GM12878 (cell line): ENCODE measurements around the gene SPACA1. TPM values are rescaled to one million over a fixed set of nuclear protein-coding genes. Genes with fewer than 3 reads are reported as not detected.

ENCODE experiments used
- ATAC-seq: fragments of 200-7000 bp; cut with Tn5 transposase; 3 replicates; pipeline ENCODE4 v1.9.1; 2020; ENCODE audit warnings: mild to moderate bottlenecking, moderate library complexity
- BruUV-seq: library from RNA; stranded (reverse); fragments of 400-500 nt; replicated peaks from 2 replicates; lab custom pipeline; 2021; lab: Mats Ljungman, UMichigan
- CTCF ChIA-PET: fragments of 300-600 bp; sonication (Branson Sonifier 250); formaldehyde crosslinking; extraction: SDS; loops from one replicate; lab custom pipeline; 2021; ENCODE audit warnings: inconsistent platforms; lab: Yijun Ruan, JAX
- POLR2A ChIA-PET: fragments of 350-600 bp; formaldehyde crosslinking; extraction: SDS; loops from one replicate; lab custom pipeline; 2021; ENCODE audit warnings: inconsistent platforms; lab: Charles Lee
- RAD21 ChIA-PET: fragments of 300-600 bp; sonication (Branson Sonifier 250); formaldehyde crosslinking; loops from one replicate; lab custom pipeline; 2023; ENCODE audit warnings: antibody characterized with exemption; ENCODE audit not compliant: unreplicated experiment; lab: Charles Lee
- SMC1A ChIA-PET: fragments of 300-600 bp; sonication (Branson Sonifier 250); formaldehyde crosslinking; loops from one replicate; lab custom pipeline; 2023; ENCODE audit not compliant: unreplicated experiment, uncharacterized antibody; lab: Charles Lee
- DNase-seq: peaks from one replicate; pipeline ENCODE4 v3.0.0-alpha.2; 2011; ENCODE audit warnings: low read depth, low spot score
- FAIRE-seq: peaks from 3 replicates; lab custom pipeline; 2011; peaks lifted over from hg19 to GRCh38; lab: Jason Lieb, UNC
- H2AFZ ChIP-seq: 2 replicates; pipeline ENCODE4 v1.6.0; 2011; ENCODE audit warnings: low read depth, low read length, control low read depth; ENCODE audit not compliant: control insufficient read depth
- H3K27ac ChIP-seq: 2 replicates; pipeline ENCODE4 v1.5.1; 2011; ENCODE audit warnings: control low read depth; ENCODE audit not compliant: control insufficient read depth, insufficient read depth
- H3K27me3 ChIP-seq, 2 experiments: replicated peaks in 1 of 2; 2 replicates each; pipeline versions ENCODE4 v1.6.0 to v1.6.1; 2011; ENCODE audit warnings: low read length in 1 of 2; ENCODE audit not compliant: control insufficient read depth in 2 of 2, insufficient read depth in 2 of 2
- H3K36me3 ChIP-seq, 2 experiments: 2 replicates each; pipeline ENCODE4 v1.5.1; 2011; ENCODE audit warnings: low read length in 1 of 2; ENCODE audit not compliant: control insufficient read depth in 2 of 2, insufficient read depth in 2 of 2
- H3K4me1 ChIP-seq: 2 replicates; pipeline ENCODE4 v1.6.1; 2011; ENCODE audit warnings: mild to moderate bottlenecking, low read length, moderate library complexity, mixed read lengths; ENCODE audit not compliant: control insufficient read depth, insufficient read depth
- H3K4me2 ChIP-seq: 2 replicates; pipeline ENCODE4 v1.6.0; 2011; ENCODE audit warnings: control low read depth; ENCODE audit not compliant: control insufficient read depth, insufficient read depth
- H3K4me3 ChIP-seq: fragments of 200-600 bp; sonication (generic); 2 replicates; pipeline ENCODE4 v1.5.1; 2016
- H3K79me2 ChIP-seq: 2 replicates; pipeline ENCODE4 v1.6.0; 2011; ENCODE audit warnings: low read length; ENCODE audit not compliant: control insufficient read depth, insufficient read depth
- H3K9ac ChIP-seq: 2 replicates; pipeline ENCODE4 v1.8.0; 2011; ENCODE audit warnings: low read length, control low read depth, mixed read lengths; ENCODE audit not compliant: control insufficient read depth, insufficient read depth
- H3K9me3 ChIP-seq: replicated peaks from 3 replicates; pipeline ENCODE4 v1.5.1; 2011; ENCODE audit warnings: mild to moderate bottlenecking, low read length; ENCODE audit not compliant: control insufficient read depth, insufficient read depth
- H4K20me1 ChIP-seq: 2 replicates; pipeline ENCODE4 v1.6.0; 2011; ENCODE audit not compliant: control insufficient read depth, insufficient read depth
- E2F4 ChIP-seq: IDR thresholded peaks from 2 replicates; pipeline ENCODE4 v1.6.1; 2012; ENCODE audit warnings: low read depth, low read length, improper control_type of control experiment
- E2F8 ChIP-seq: fragments of 450-650 bp; IDR thresholded peaks from 2 replicates; pipeline ENCODE4 v1.6.1; 2018; ENCODE audit warnings: mild to moderate bottlenecking, low read depth, moderate library complexity; ENCODE audit not compliant: partially characterized antibody
- JUND ChIP-seq: IDR thresholded peaks from 2 replicates; pipeline ENCODE4 v1.6.1; 2012; ENCODE audit warnings: low read depth, mild to moderate bottlenecking, low read length, improper control_type of control experiment, moderate library complexity
- SREBF1 ChIP-seq: IDR thresholded peaks from 2 replicates; pipeline ENCODE4 v1.6.1; 2012; ENCODE audit warnings: mild to moderate bottlenecking, low read length
- SRF ChIP-seq, 2 experiments: IDR thresholded peaks; 2 replicates each; pipeline ENCODE4 v1.6.1; 2011; ENCODE audit warnings: low read depth in 2 of 2, low read length in 2 of 2, mild to moderate bottlenecking in 1 of 2, moderate library complexity in 1 of 2
- SUPT20H ChIP-seq: IDR thresholded peaks from 2 replicates; pipeline ENCODE4 v1.6.1; 2011; ENCODE audit warnings: low read depth, mild to moderate bottlenecking, low read length, moderate library complexity, borderline replicate concordance; ENCODE audit not compliant: control insufficient read depth
- TCF12 ChIP-seq: IDR thresholded peaks from 2 replicates; pipeline ENCODE4 v1.6.1; 2011; ENCODE audit warnings: low read depth, mild to moderate bottlenecking, low read length
- TCF3 ChIP-seq: IDR thresholded peaks from 2 replicates; pipeline ENCODE4 v1.6.1; 2012; ENCODE audit warnings: low read depth, mild to moderate bottlenecking, low read length, borderline replicate concordance; ENCODE audit not compliant: insufficient read depth
- ZBTB33 ChIP-seq: fragments of 450-650 bp; IDR thresholded peaks from 2 replicates; pipeline ENCODE4 v1.6.1; 2017; ENCODE audit warnings: mild to moderate bottlenecking
- ZBTB4 ChIP-seq: fragments of 450-650 bp; formaldehyde crosslinking; IDR thresholded peaks from 2 replicates; pipeline ENCODE4 v1.4.0; 2022; ENCODE audit warnings: mild to moderate bottlenecking, moderate library complexity
- ZNF217 ChIP-seq: fragments of 450-650 bp; IDR thresholded peaks from 2 replicates; pipeline ENCODE4 v1.6.1; 2017; ENCODE audit warnings: antibody characterized with exemption, mild to moderate bottlenecking
- ZZZ3 ChIP-seq: IDR thresholded peaks from 2 replicates; pipeline ENCODE4 v1.6.1; 2011; ENCODE audit warnings: low read depth; ENCODE audit not compliant: control insufficient read depth, insufficient read length
- whole genome bisulfite sequencing: methylation state at CpG from one replicate; pipeline ENCODE4 v1.1.6; 2016; ENCODE audit warnings: low lambda C conversion rate; ENCODE audit not compliant: insufficient replicate concordance, insufficient coverage; ENCODE audit errors: missing lambda C conversion rate; 5-methylcytosine and 5-hydroxymethylcytosine counted together
- in situ Hi-C: fragments of 300-500 bp; cut with MboI; formaldehyde crosslinking; loops from 9 replicates; pipeline ENCODE4 v1.14.3; 2018; ENCODE audit warnings: mixed read lengths
- intact Hi-C: fragments of 100-400 bp; cut with micrococcal nuclease; formaldehyde crosslinking; loops from one replicate; pipeline ENCODE4 v1.14.2; 2022; ENCODE audit not compliant: unreplicated experiment
- polyA plus RNA-seq, 11 experiments: library from polyadenylated mRNA; depleted of rRNA in 4 of 11; unstranded in 6 of 11; stranded (reverse) in 5 of 11; fragments of >200 nt; fragmentation: Nextera tagmentation in 4 of 11; fragmentation: Illumina TruSeq in 1 of 11; extraction: Ambion mirVana in 4 of 11; extraction: Trizol in 1 of 11; gene quantifications; 1 replicate in 1 of 11; 2 replicates in 10 of 11; pipeline versions ENCODE4 v1.2.1 to v1.2.3, GENCODE V29; 2011 to 2016; ENCODE audit warnings: inconsistent platforms in 2 of 11, missing spikeins in 2 of 11, low read depth in 1 of 11
- total RNA-seq, 4 experiments: library from RNA; depleted of rRNA in 3 of 4; stranded (reverse); fragments of >200 nt in 3 of 4; fragmentation: Illumina TruSeq in 1 of 4; extraction: Trizol in 1 of 4; gene quantifications; 2 replicates each; pipeline versions ENCODE4 v1.2.1 to v1.2.3, GENCODE V29; 2013 to 2021
- TF ChIP-seq, protein P1 (sequence below): IDR thresholded peaks from 2 replicates; pipeline ENCODE4 v1.6.1; 2011; ENCODE audit warnings: mild to moderate bottlenecking, low read depth, low read length, moderate library complexity; ENCODE audit not compliant: insufficient replicate concordance

The SPACA1 gene
- total and polyA plus RNA-seq, 10 of the 15 experiments (the other 5 are each of a cell fraction or from before 2014, with no cell fraction given) = not detected

GRCh38 chr6:88000713-88001112 lies 46.9 kb upstream of the SPACA1 start:
- ChIA-PET CTCF (interaction anchor here (1.4 kb wide), 1 partner anchor 20 kb away, joined by 3 read pairs; no protein-coding TSS in a partner anchor), SMC1A (interaction anchor here (1.1 kb wide), 1 partner anchor 870 kb away, joined by 3 read pairs; no protein-coding TSS in a partner anchor), RAD21 (no interaction called here), POLR2A (no interaction called here)
- Histone ChIP-seq H3K9me3 (no peaks in the 10 kb centered on the region), H3K36me3 (no peaks in the 10 kb centered on the region), H3K27me3 (no peaks in the 10 kb centered on the region), H4K20me1 (no peaks in the 10 kb centered on the region), H3K4me3 (no peak overlapping the region), H3K27ac (no peak overlapping the region), H2AFZ (no peak overlapping the region), H3K4me1 (no peaks in the 10 kb centered on the region), H3K9ac (no peak overlapping the region), H3K79me2 (no peaks in the 10 kb centered on the region), H3K4me2 (no peak overlapping the region)
- in situ Hi-C loops (no loop called here), intact Hi-C loops (no loop called here)
- FAIRE-seq = no peak
- BruUV-seq = no TSS peak
- 56% methylated on average over 1 of the region's 1 CpG for WGBS
- no peak; the same call in 2 of the 3 replicates for ATAC-seq
- DNase-seq = no peak
- TF ChIP-seq TCF3 (no peak), ZZZ3 (no peak), SRF (IDR thresholded peaks at IDR 0.05; ENCODE audit: low read depth in 2 of 2, low read length in 2 of 2) (no peak), SUPT20H (no peak), ZBTB33 (no peak), E2F4 (no peak), TCF12 (no peak), ZBTB4 (CRISPR knock-in tag) (no peak), E2F8 (no peak), SREBF1 (no peak), JUND (no peak), ZNF217 (no peak)
- TF ChIP-seq, protein P1, sequence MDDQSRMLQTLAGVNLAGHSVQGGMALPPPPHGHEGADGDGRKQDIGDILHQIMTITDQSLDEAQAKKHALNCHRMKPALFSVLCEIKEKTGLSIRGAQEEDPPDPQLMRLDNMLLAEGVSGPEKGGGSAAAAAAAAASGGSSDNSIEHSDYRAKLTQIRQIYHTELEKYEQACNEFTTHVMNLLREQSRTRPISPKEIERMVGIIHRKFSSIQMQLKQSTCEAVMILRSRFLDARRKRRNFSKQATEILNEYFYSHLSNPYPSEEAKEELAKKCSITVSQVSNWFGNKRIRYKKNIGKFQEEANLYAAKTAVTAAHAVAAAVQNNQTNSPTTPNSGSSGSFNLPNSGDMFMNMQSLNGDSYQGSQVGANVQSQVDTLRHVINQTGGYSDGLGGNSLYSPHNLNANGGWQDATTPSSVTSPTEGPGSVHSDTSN = no peak
